ENCODE data around the gene AMDHD2.
A peak's percentile ranks its signal among the peaks of the same experiment; 100 is the strongest.
"Not testable (repeated sequence)": the region's sequence is repeated elsewhere in the genome, so short reads cannot be mapped to it uniquely, and the experiment has no call there.

Gene AMDHD2

DNA sequence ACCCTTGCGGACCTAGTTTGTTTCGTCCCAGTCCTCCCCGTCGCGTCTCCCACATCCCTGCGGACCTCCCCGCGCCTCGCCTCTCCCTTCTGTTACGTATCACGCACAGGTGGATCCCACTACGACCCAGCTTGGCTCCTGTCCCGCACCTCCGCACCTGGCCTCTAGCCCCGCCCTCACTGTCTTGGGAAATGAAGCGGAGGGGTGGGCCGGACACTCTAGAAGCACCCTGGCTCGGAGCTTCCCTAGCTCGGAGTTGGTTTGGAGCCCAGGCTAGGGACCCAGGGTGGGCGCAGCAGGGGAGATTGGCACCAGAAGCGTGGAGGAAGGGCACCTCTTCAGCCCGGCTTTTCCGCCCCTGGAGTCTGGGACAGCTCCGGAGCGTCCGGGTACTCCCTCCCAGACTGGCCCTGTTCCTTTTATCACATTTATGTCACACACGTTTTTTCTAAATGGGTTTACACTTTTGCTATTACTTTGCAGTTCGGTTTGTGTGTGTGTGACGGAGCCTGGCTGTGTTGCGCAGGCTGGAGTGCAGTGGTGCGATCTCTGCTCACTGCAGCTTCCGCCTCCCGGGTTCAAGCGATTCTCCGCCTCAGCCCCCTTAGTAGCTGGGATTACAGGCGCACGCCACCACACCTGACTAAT, 12.4 kb downstream of the AMDHD2 start:
- Histone ChIP-seq H3K9me3 (ENCODE audit: control insufficient read depth in 5 of 5, low read length in 5 of 5) (no peaks in the 10 kb centered on the region), H3K4me3 (ENCODE audit: low read depth in 1 of 5, low read length in 5 of 5) (peak overlapping the region; percentile 61 to 84 (median 77)), H3K36me3 (ENCODE audit: control insufficient read depth in 5 of 5, insufficient read depth in 5 of 5, low read length in 5 of 5) (peaks cover 0 to 31% (median 21%) of the 10 kb centered on the region in 5 donors), H3K4me1 (ENCODE audit: control insufficient read depth in 5 of 5, insufficient read depth in 5 of 5, low read length in 5 of 5) (peaks cover 0 to 39% (median 29%) of the 10 kb centered on the region in 5 donors), H3K27me3 (ENCODE audit: control insufficient read depth in 5 of 5, insufficient read depth in 4 of 5, low read length in 5 of 5) (no peaks in the 10 kb centered on the region), H3K9ac (ENCODE audit: low read length in 5 of 5) (peak overlapping the region; percentile 68 to 80 (median 70)), H3K27ac (ENCODE audit: low read depth, low read length) (peak overlapping the region; percentile 90)

- Histone ChIP-seq H3K4me1 (ENCODE audit: control insufficient read depth in 5 of 5, insufficient read depth in 5 of 5, low read length in 5 of 5) (peaks cover 0 to 39% (median 29%) of the 10 kb centered on the region in 5 donors), H3K27ac (ENCODE audit: low read depth, low read length) (peak overlapping the region; percentile 90), H3K9ac (ENCODE audit: low read length in 5 of 5) (peak overlapping the region in 4 of 5 donors; percentile 68 to 80 (median 72)), H3K36me3 (ENCODE audit: control insufficient read depth in 5 of 5, insufficient read depth in 5 of 5, low read length in 5 of 5) (peaks cover 0 to 25% (median 15%) of the 10 kb centered on the region in 5 donors), H3K4me3 (ENCODE audit: low read depth in 1 of 5, low read length in 5 of 5) (peak overlapping the region; percentile 61 to 84 (median 77))
- not testable (repeated sequence) for H3K27me3 ChIP-seq (ENCODE audit: control insufficient read depth in 5 of 5, insufficient read depth in 4 of 5, low read length in 5 of 5); H3K9me3 ChIP-seq (ENCODE audit: control insufficient read depth in 5 of 5, low read length in 5 of 5)
Measured at GRCh38 chr16:2533142-2533755, 13.1 kb downstream of the AMDHD2 start.

DNA sequence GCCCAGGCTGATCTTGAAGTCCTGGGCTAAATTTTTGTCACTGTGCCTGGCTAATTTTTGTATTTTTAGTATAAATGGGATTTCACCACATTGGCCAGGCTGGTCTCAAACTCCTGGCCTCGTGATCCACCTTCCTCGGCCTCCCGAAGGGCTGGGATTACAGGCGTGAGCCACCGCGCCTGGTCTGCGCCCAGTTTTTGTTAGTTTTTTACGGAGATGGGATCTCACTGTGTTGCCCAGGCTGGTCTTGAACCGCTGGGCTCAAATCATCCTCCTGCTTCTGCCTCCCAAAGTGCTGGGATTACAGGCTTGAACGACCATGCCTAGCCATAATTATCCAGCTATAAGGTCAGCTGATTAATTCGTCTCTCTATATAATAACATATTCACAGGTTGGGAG, 13.7 kb downstream of the AMDHD2 start:
- Histone ChIP-seq H3K27me3 (ENCODE audit: control insufficient read depth in 5 of 5, insufficient read depth in 4 of 5, low read length in 5 of 5) (no peaks in the 10 kb centered on the region), H3K27ac (ENCODE audit: low read depth, low read length) (no peak overlapping the region), H3K4me1 (ENCODE audit: control insufficient read depth in 5 of 5, insufficient read depth in 5 of 5, low read length in 5 of 5) (peaks cover 0 to 44% (median 34%) of the 10 kb centered on the region in 5 donors), H3K4me3 (ENCODE audit: low read depth in 1 of 5, low read length in 5 of 5) (no peak overlapping the region), H3K36me3 (ENCODE audit: control insufficient read depth in 5 of 5, insufficient read depth in 5 of 5, low read length in 5 of 5) (peaks cover 0 to 18% (median 9%) of the 10 kb centered on the region in 5 donors), H3K9ac (ENCODE audit: low read length in 5 of 5) (no peak overlapping the region), H3K9me3 (ENCODE audit: control insufficient read depth in 5 of 5, low read length in 5 of 5) (no peaks in the 10 kb centered on the region)

DNA sequence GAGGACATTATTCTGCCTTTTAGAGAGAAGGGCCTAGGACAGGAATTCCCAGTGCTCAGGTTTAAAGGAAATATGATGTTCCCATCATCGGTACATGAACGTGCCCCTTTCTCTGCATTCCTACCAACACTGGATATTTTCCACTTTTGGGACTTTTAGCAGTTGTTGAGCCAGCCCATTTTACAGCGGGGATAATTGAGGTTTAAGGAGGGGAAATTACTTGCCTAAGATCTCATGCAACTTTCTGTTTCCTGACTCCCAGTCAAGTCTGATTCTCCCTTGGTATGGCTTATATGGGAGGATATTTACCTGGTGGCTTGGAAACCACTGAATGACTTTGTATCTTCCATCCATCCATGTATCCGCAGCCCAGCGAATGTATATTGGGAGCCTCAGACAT, 14.2 kb downstream of the AMDHD2 start:
- H3K27ac ChIP-seq (ENCODE audit: low read depth, low read length); H3K4me3 ChIP-seq (ENCODE audit: low read depth in 1 of 5, low read length in 5 of 5); H3K9me3 ChIP-seq (ENCODE audit: control insufficient read depth in 5 of 5, low read length in 5 of 5); H3K9ac ChIP-seq (ENCODE audit: low read length in 5 of 5); H3K27me3 ChIP-seq (ENCODE audit: control insufficient read depth in 5 of 5, insufficient read depth in 4 of 5, low read length in 5 of 5): not testable (repeated sequence)
- H3K4me1 ChIP-seq (ENCODE audit: control insufficient read depth in 5 of 5, insufficient read depth in 5 of 5, low read length in 5 of 5): peaks cover under 1 to 49% (median 38%) of the 10 kb centered on the region in 5 donors
- peaks cover 0 to 14% (median 4%) of the 10 kb centered on the region in 5 donors for H3K36me3 ChIP-seq (ENCODE audit: control insufficient read depth in 5 of 5, insufficient read depth in 5 of 5, low read length in 5 of 5)

- no peaks in the 10 kb centered on the region for H3K9me3 ChIP-seq (ENCODE audit: control insufficient read depth in 5 of 5, low read length in 5 of 5)
Measured at GRCh38 chr16:2535625-2536013, 15.4 kb downstream of the AMDHD2 start.

GRCh38 chr16:2537451-2538379, 17.5 kb downstream of the AMDHD2 start, which contains the start of gene PDPK1:
PDPK1 (plus strand) TSS chr16:2538021; CDS start chr16:2538113, 92 bp downstream.
- H3K4me1 ChIP-seq (ENCODE audit: control insufficient read depth in 5 of 5, insufficient read depth in 5 of 5, low read length in 5 of 5): peaks cover 2 to 50% (median 40%) of the 10 kb centered on the region in 5 donors
- peak within 1 kb of the TSS in 2 of 5 donors; percentile 64 to 71 for H3K9ac ChIP-seq (ENCODE audit: low read length in 5 of 5)
- H3K9me3 ChIP-seq (ENCODE audit: control insufficient read depth in 5 of 5, low read length in 5 of 5): no peaks in the 10 kb centered on the region
- peak within 1 kb of the TSS; percentile 40 to 76 (median 72) for H3K4me3 ChIP-seq (ENCODE audit: low read depth in 1 of 5, low read length in 5 of 5)
- H3K36me3 ChIP-seq (ENCODE audit: control insufficient read depth in 5 of 5, insufficient read depth in 5 of 5, low read length in 5 of 5): peaks cover 0 to 3% (median 0%) of the 10 kb centered on the region in 5 donors
- no peaks in the 10 kb centered on the region for H3K27me3 ChIP-seq (ENCODE audit: control insufficient read depth in 5 of 5, insufficient read depth in 4 of 5, low read length in 5 of 5)
- peak within 1 kb of the TSS; percentile 62 for H3K27ac ChIP-seq (ENCODE audit: low read depth, low read length)

More at GRCh38 chr16:2535625-2536013, 15.4 kb downstream of the AMDHD2 start:
- Histone ChIP-seq H3K27me3 (ENCODE audit: control insufficient read depth in 5 of 5, insufficient read depth in 4 of 5, low read length in 5 of 5) (no peaks in the 10 kb centered on the region), H3K4me1 (ENCODE audit: control insufficient read depth in 5 of 5, insufficient read depth in 5 of 5, low read length in 5 of 5) (peaks cover 2 to 60% (median 48%) of the 10 kb centered on the region in 5 donors), H3K36me3 (ENCODE audit: control insufficient read depth in 5 of 5, insufficient read depth in 5 of 5, low read length in 5 of 5) (peaks cover 0 to 5% (median 0%) of the 10 kb centered on the region in 5 donors), H3K4me3 (ENCODE audit: low read depth in 1 of 5, low read length in 5 of 5) (peak overlapping the region in 1 of 5 donors; percentile 25), H3K27ac (ENCODE audit: low read depth, low read length) (peak overlapping the region; percentile 41), H3K9ac (ENCODE audit: low read length in 5 of 5) (no peak overlapping the region)

GRCh38 chr16:2539192-2539844, 19.1 kb downstream of the AMDHD2 start:
- not testable (repeated sequence) for H3K27ac ChIP-seq (ENCODE audit: low read depth, low read length); H3K9me3 ChIP-seq (ENCODE audit: control insufficient read depth in 5 of 5, low read length in 5 of 5); H3K36me3 ChIP-seq (ENCODE audit: control insufficient read depth in 5 of 5, insufficient read depth in 5 of 5, low read length in 5 of 5); H3K27me3 ChIP-seq (ENCODE audit: control insufficient read depth in 5 of 5, insufficient read depth in 4 of 5, low read length in 5 of 5); H3K9ac ChIP-seq (ENCODE audit: low read length in 5 of 5)
- H3K4me3 ChIP-seq (ENCODE audit: low read depth in 1 of 5, low read length in 5 of 5): peak overlapping the region in 1 of 5 donors; percentile 61
- peaks cover 2 to 48% (median 37%) of the 10 kb centered on the region in 5 donors for H3K4me1 ChIP-seq (ENCODE audit: control insufficient read depth in 5 of 5, insufficient read depth in 5 of 5, low read length in 5 of 5)

DNA sequence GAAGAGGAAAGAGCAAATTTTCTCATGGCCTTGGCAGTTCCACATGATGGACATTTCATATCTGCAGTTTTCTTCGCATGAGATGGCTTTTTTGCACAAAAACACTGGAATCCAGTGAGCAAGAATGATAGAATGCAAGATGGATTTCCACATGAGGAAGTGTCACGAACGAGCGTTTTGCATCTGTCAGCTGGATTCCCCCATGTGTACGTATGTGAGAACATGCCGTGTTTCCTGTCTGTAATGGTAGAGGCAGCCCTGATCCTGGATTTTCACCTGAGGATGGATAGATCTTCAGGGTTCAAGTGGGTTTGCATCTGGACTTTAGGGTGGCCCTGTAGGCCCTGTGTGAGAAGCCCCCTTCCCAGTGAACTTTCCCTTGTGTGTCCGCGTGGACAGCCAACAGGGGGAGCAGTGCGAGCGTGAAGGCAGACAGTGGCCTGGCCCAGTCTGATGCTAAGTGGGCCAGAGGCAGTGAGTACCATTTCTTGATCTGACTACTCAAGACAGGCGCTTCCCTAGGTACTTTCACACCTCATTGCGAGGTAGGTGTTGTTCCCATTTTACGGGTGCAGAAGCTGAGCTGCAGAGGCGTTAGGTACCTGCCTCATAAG, 19.8 kb downstream of the AMDHD2 start:
- not testable (repeated sequence) for H3K9ac ChIP-seq (ENCODE audit: low read length in 5 of 5); H3K27me3 ChIP-seq (ENCODE audit: control insufficient read depth in 5 of 5, insufficient read depth in 4 of 5, low read length in 5 of 5); H3K9me3 ChIP-seq (ENCODE audit: control insufficient read depth in 5 of 5, low read length in 5 of 5); H3K27ac ChIP-seq (ENCODE audit: low read depth, low read length); H3K36me3 ChIP-seq (ENCODE audit: control insufficient read depth in 5 of 5, insufficient read depth in 5 of 5, low read length in 5 of 5); H3K4me3 ChIP-seq (ENCODE audit: low read depth in 1 of 5, low read length in 5 of 5)
- H3K4me1 ChIP-seq (ENCODE audit: control insufficient read depth in 5 of 5, insufficient read depth in 5 of 5, low read length in 5 of 5): peaks cover 2 to 46% (median 37%) of the 10 kb centered on the region in 5 donors

DNA sequence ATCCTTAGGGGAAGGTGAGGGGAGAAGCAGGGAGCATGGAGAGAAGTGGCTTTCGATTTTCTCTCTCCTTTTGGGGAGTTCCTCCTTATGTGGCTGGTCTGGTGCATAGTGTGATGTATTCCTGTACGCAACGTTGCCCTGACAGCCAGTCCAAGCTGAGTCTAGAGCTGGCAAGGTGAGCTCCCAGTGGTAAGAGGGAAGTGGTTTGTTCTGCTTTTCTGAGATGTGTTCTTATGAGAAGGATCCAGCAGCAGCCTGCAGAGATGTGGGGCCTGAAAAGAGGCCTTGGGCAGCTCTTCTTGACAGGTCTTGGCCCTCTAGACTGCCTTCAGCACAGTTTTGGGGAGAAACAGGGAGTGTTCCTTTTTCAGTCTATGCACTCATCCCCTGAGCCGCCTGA, 20.7 kb downstream of the AMDHD2 start:
- not testable (repeated sequence) for H3K27ac ChIP-seq (ENCODE audit: low read depth, low read length); H3K9me3 ChIP-seq (ENCODE audit: control insufficient read depth in 5 of 5, low read length in 5 of 5); H3K36me3 ChIP-seq (ENCODE audit: control insufficient read depth in 5 of 5, insufficient read depth in 5 of 5, low read length in 5 of 5); H3K27me3 ChIP-seq (ENCODE audit: control insufficient read depth in 5 of 5, insufficient read depth in 4 of 5, low read length in 5 of 5); H3K4me3 ChIP-seq (ENCODE audit: low read depth in 1 of 5, low read length in 5 of 5); H3K9ac ChIP-seq (ENCODE audit: low read length in 5 of 5)
- H3K4me1 ChIP-seq (ENCODE audit: control insufficient read depth in 5 of 5, insufficient read depth in 5 of 5, low read length in 5 of 5): peaks cover 2 to 42% (median 36%) of the 10 kb centered on the region in 5 donors
